ENCODE data around the gene LRRC45.
A peak's percentile ranks its signal among the peaks of the same experiment; 100 is the strongest.

The LRRC45 gene

GRCh38 chr17:82065638-82066303 lies 42.7 kb downstream of the LRRC45 start, which contains the start of gene DUS1L (continued):
- TF ChIP-seq TCF7L2 (IDR thresholded peaks at IDR 0.05; ENCODE audit: borderline replicate concordance, low read depth, low read length) (no peak), ZNF391 (tag by site-specific recombination; IDR thresholded peaks at IDR 0.05; ENCODE audit: borderline replicate concordance, low read depth) (peak; percentile 94), ZNF843 (tag by site-specific recombination; IDR thresholded peaks at IDR 0.05) (peak; percentile 70), OVOL3 (tag by site-specific recombination; IDR thresholded peaks at IDR 0.05) (peak; percentile 64; the same call in 1 of the 2 replicates), ZBTB21 (tag by site-specific recombination; IDR thresholded peaks at IDR 0.05) (no peak), GLI4 (tag by site-specific recombination; IDR thresholded peaks at IDR 0.05) (peak; percentile 88), ZBTB8A (tag by site-specific recombination; IDR thresholded peaks at IDR 0.05) (peak; percentile 53; the same call in 1 of the 2 replicates), ZNF596 (tag by site-specific recombination; IDR thresholded peaks at IDR 0.05) (peak; percentile 69), ZNF600 (tag by site-specific recombination; IDR thresholded peaks at IDR 0.05) (no peak), ZNF561 (tag by site-specific recombination; IDR thresholded peaks at IDR 0.05; ENCODE audit: borderline replicate concordance) (peak; percentile 90; the same call in 1 of the 2 replicates), ZFP37 (tag by site-specific recombination; IDR thresholded peaks at IDR 0.05) (peak; percentile 75; the same call in 1 of the 2 replicates), ZNF513 (tag by site-specific recombination; IDR thresholded peaks at IDR 0.05) (no peak; the same call in 1 of the 2 replicates), BCL11A (tag by site-specific recombination; IDR thresholded peaks at IDR 0.05; ENCODE audit: low read depth) (peak; percentile 100), SP2 (tag by site-specific recombination; IDR thresholded peaks at IDR 0.05) (peak; percentile 35; the same call in 1 of the 2 replicates), ZNF529 (tag by site-specific recombination; IDR thresholded peaks at IDR 0.05; ENCODE audit: insufficient replicate concordance) (no peak), REST (tag by site-specific recombination; IDR thresholded peaks at IDR 0.05) (no peak), ZNF621 (tag by site-specific recombination; IDR thresholded peaks at IDR 0.05) (no peak), ZBTB1 (tag by site-specific recombination; IDR thresholded peaks at IDR 0.05) (0 out of 2 replicates have a peak, but pooled peaks have one; percentile 42), ZNF223 (tag by site-specific recombination; IDR thresholded peaks at IDR 0.05) (peak; percentile 53; the same call in 1 of the 2 replicates), HOXC10 (CRISPR knock-in tag; IDR thresholded peaks at IDR 0.05) (peak; percentile 10; the same call in 1 of the 2 replicates), ZNF280C (tag by site-specific recombination; IDR thresholded peaks at IDR 0.05) (no peak), SP3 (tag by site-specific recombination; IDR thresholded peaks at IDR 0.05) (peak; percentile 64), INSM2 (tag by site-specific recombination; IDR thresholded peaks at IDR 0.05) (no peak), BCL11B (tag by site-specific recombination; IDR thresholded peaks at IDR 0.05; ENCODE audit: low read depth) (peak; percentile 100), ZNF660 (tag by site-specific recombination; IDR thresholded peaks at IDR 0.05) (peak; percentile 94), ZNF324 (tag by site-specific recombination; IDR thresholded peaks at IDR 0.05) (peak; percentile 93), ZNF24 (tag by site-specific recombination; IDR thresholded peaks at IDR 0.05) (peak; percentile 78), ZNF248 (tag by site-specific recombination; IDR thresholded peaks at IDR 0.05) (no peak), TRIM28 (IDR thresholded peaks at IDR 0.05; ENCODE audit: borderline replicate concordance, low read length) (peak; percentile 58; the same call in 1 of the 2 replicates), SCRT1 (tag by site-specific recombination; IDR thresholded peaks at IDR 0.05; ENCODE audit: borderline replicate concordance) (no peak), ZNF610 (tag by site-specific recombination; IDR thresholded peaks at IDR 0.05; ENCODE audit: borderline replicate concordance) (peak; percentile 78)

Data from HEK293 (cell line).